ENCODE measurements around the gene DNAH11. TPM values are rescaled to one million over a fixed set of nuclear protein-coding genes. Genes with fewer than 3 reads are reported as not detected.

The DNAH11 gene
- polyA plus RNA-seq, 4 donors, result 1.9 to 5.2 (median 2.6) TPM

DNA sequence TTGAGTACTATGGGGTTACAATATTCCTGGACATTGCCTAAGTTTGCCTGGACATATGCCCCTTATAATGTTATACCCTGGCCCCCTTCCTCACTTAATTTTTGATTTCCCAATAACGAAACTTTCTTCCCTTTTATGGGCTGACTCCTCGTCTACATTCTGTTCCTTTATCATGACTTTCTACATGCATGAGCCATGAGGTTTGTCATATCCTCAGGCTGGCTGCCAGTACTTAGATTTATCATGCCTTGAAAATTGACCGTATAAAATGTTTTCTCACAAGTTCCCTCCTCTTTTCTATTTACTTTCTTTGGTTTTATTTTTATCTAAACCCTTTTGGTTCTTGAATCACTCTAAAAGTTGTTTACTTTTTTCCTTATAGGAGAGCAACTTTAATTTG lies 4.7 kb downstream of the DNAH11 start:
- no peak for DNase-seq (ENCODE audit: low read depth in 4 of 4, low spot score in 2 of 4)

DNA sequence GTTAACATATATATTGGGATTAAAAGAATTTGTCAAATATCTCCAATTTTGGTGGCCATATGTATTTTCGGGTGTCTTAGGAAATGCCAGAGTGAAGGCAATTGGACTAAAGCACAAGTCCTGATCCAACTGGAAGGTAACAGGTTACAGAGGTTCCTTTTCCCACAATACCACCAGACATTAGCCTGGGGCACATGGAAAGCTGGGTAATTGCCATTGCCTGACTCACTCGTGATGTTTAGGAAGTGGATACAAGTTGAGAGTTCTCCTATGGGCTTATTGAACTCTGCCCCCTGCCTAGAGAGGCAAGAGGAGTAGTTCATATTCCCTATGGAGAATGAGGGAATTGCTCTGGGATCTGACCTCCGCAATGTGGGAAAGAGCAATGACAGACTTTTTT lies 5.7 kb downstream of the DNAH11 start:
- no peak for DNase-seq (ENCODE audit: low read depth in 4 of 4, low spot score in 2 of 4)

DNA sequence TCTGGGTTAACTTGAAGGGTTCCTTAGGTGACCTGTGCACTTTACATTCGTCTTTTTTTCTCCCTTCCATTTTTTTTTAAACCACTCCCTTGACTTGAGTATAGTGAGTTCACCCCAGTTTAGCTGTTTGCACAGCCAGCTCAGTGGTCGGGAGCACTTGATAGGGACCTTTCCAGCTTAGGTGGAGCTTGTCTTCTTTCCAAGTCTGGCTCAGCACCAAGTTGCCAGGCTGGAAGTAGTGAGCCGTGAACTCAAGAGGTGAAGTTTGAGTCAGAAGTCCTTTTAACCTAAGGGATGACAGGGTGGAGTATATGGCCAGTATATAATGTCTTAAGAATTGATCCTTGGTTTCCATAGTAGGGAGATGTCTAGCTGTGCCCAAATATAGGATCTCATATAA lies 7.2 kb downstream of the DNAH11 start:
- DNase-seq (ENCODE audit: low read depth in 4 of 4, low spot score in 2 of 4), result no peak

DNA sequence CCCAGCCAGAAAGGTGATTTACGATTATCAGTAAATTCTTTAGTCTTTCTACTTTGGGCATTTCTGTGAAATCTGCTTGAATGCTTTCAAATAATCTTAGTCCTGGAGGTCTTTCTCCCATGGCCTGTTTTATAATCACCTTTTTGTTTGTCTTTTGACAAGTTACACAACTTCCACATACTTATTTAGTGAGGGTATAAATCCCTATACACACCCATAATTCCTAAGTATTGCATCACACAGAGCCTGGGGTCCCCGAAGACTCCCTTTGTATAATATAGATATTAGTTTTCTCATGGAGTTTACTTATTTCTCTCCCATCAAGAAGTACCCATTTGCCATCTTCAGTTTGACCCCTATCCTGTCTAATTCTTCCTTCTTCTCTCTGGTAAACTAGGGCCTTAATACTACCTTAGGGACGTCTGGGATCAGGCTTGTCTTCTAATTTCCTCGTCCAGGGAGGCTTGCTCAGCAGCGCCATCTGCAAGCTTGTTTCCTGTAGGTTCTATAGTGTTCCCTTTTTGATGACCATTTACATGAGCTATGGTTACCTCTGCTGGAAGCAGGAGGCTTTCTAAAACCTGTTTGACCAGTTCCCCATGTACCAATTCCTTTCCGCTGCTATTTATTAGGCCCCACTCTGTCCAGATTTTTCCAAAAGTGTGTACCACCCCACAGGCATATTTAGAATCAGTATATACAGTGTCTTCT lies 8.1 kb downstream of the DNAH11 start:
- DNase-seq (ENCODE audit: low read depth in 4 of 4, low spot score in 2 of 4), result no peak

DNA sequence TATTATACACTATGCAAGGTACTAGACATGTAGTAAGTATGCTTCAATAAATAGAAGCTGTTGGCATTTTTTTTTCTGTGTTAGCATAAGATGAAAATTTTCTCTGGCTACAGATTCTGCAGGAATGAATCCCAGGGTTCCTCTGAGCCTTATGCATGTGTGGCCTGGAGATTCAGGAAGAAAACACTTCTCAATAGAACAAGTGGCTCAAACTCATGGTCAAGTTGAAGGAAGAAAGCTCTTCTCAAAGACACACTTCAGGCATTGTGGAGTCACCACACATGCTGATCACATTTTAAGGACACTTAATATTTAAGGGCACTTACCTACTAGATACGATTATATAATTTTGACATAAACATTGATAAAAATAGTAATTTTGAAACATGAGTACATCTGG lies 19.5 kb downstream of the DNAH11 start:
- DNase-seq (ENCODE audit: low read depth in 4 of 4, low spot score in 2 of 4), result no peak

DNA sequence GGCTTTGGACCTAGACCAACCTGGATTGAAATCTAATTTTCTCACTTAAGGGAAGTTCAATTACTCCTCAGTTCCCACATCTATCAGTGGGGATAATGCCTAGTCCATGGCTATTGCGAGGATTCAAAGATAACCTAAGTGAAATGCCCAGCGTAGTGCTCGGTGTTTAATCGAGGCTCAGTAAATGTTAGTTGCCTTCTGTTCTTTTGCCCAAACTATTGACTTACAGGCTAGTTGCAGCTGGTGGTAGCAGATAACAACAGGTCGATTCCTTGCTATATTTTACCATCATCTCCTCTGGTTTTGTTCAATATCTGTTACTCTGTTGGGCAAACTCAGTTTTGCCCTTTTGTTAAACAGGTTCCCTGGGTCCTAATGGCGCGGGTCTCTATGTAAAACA lies 22.8 kb downstream of the DNAH11 start:
- DNase-seq (ENCODE audit: low read depth in 4 of 4, low spot score in 2 of 4), result no peak

DNA sequence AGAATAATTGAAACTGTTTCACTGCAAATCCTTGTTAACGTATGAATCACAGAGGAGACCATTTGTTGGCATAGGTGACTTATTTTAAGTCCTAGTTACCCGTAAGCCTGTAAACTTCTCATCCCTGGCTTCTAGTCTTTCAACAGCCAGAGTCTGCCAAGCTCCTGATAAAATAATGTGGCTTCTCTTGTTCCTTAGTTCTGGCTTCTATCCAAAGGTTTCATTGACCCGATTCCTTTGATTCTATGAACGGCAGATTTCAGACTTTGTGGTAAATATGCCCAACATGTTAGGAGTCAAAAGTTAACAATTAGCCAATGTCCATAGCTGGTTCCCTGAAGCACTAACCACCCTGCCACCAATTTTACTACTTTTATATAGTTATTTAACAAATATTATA lies 23.3 kb downstream of the DNAH11 start:
- DNase-seq (ENCODE audit: low read depth in 4 of 4, low spot score in 2 of 4), result no peak

DNA sequence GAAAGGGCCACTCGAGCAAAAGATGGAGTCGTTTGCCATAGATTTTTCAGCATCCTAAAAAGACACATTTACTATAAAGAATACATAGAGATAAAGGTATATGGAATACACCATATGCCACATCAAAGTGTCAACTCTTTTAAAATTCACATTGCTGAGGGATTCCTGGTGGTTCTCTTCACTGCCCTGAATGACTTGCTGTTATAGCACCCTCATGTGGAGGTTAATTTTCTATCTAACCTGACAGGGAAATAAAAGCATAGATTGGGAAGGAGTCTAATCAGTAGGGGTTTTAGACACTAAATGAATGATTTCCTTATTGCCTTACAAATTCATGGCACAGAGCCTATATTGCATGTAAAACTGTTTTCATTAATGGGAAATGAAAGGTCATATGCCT lies 25.9 kb downstream of the DNAH11 start:
- no peak for DNase-seq (ENCODE audit: low read depth in 4 of 4, low spot score in 2 of 4)

DNA sequence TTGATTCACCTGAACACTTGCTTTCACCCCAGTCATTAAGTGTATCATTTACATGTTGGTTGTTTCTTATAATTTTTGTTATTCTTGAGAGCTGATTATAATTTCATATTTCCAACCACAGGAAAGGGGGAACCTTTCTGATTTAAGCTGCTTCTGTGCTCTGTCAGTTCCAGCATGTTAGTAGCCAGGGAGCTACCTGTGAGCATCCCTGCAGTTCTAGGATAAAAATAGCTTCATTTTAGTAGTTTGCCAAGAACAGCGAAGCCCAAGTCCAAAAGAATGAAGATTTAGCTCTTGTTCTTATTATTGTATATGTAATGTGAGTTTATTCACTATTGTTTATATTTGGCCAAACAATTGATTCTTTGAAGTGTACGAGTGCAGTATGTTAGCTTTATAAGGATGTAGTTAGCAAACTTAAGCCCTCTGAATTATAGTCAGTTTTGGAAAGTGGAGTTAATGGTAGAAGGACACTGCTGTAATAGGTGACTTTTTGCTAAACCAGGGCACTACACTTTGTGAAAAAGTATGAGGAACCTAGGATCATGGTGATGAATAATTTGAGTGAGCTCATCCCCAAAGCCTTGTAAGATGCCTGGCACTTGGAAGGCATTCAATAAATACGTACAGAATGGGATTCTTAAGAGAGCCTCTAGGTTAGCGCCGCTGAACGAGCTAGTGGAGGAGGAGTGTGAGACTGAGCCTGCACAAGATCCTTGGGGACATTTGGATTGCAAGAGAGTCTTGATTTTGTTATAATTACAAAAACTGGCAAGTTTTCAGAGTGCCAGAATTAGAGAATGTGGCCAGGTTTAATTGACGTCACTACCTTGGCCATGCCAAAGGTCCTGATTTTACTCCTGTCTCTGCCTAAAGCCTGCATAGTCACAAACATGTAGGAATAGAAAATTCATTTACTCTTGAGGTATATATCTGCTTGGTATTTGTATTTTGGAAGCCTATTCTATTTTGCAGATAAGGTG lies 29.8 kb downstream of the DNAH11 start:
- no peak for DNase-seq (ENCODE audit: low read depth in 4 of 4, low spot score in 2 of 4)

DNA sequence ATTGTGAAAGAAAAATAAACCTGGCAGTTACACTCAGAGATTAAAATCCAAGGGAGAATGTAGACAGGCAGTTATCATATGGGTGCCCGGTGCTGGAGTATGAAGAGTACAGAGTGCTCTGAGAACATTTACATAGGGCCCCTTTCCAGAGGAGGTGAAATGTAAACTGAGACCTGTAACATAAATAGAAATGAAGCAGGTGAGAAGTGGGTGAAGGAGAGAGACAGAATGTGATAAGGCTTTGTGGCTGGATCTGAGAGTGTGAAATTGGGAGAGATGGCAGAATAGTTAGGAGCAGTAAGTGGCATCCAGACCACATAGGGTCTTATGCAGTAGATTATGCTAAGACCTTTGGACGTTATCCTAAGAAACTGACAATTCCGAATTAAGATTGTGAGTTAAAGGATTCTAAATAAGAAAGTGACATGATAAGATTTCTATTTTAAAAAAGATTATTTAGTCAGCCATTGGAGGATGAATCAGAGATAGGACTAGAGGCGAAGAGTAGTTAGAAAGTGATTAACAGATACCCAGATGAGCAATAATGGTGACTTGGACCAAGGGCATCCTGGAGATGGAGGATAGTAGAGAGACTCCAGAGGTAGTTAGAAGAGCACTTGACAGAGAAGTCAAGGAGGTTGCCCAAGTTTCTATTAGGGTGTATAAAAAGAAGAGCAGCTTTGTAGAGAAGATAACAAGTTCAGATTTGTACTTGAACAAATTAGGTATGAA lies 36.7 kb downstream of the DNAH11 start:
- DNase-seq (ENCODE audit: low read depth in 4 of 4, low spot score in 2 of 4), result no peak

DNA sequence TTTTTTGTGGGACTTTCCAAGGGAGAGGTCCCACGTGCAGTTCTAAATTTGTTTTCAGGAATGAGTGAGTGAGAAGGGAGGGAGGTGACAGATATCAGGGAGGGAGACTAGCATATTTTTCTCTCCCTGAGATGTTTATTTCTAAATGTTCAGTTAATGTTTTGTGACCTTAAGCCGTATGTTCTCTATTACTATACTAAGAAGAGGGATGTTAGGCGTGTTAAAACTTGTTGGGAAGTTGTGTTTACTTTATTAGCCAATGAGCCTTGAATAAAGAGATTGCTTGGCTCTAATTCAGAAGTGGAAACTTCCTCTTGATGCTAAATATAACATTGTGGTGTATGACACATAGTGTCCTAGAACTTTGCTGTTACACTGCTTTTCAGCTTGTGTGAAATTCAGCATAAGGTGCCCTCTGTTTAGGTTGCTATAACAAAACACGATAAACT lies 37.3 kb downstream of the DNAH11 start:
- DNase-seq (ENCODE audit: low read depth in 4 of 4, low spot score in 2 of 4), result no peak

DNA sequence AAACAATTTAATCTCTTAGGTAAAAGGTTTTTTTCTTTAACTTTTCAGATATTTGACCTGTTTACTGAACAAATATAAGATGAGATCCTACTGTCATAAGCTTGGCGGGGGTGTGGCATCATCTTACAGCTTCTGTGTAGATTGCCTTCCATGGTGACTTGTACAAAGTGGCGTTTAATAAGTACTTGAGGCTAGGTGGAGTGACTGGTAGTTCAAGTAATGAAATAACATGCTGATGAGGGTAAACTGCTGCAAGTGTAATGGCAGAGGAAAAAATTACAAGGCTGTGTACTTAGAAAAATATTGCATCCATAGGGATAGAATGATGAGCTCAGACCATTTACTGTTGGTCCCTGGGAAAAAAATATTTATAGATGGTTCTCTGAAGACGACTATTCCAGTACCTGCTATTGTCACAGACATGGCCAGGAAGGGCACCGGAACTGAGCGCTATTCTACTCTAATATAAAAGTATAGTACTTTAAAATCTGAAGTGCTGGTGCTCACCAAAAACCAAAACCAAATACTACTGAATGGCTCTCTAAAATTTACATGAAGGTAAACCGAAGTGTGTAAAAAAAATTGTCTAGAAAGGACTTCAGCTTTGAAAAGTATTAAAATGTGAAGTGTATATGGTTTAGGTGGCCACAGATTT lies 42.4 kb downstream of the DNAH11 start:
- DNase-seq (ENCODE audit: low read depth in 4 of 4, low spot score in 2 of 4), result no peak

DNA sequence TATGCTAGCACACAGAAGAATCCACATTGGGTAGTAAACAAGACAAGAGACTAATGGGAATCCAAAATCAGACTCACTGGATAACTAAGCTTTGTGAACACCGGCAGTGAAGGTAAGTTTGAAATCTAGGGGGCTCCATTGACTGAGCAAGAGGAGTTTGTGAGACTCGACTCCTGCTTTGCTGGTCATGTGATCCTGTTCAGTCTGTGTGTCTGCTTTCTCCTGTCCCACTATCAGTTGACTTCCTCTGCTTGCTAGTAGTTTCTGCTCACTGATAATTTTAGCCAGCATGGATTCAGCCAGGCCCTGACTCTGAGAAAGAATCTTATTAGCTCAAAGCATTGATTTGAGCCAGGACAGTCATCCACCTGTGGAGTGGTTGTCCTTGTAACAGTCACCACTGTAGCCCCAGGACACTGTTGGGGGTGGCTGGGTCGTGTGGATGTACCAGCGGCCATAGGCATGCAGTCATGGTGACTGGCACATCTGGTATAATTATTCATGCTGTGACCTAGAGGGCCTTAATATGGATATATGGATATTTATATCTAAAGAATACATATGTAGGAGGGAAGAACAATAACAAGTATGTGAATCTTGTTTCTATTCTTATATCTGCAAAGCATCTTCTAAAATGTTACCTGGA lies 44.4 kb downstream of the DNAH11 start:
- no peak for DNase-seq (ENCODE audit: low read depth in 4 of 4, low spot score in 2 of 4)

DNA sequence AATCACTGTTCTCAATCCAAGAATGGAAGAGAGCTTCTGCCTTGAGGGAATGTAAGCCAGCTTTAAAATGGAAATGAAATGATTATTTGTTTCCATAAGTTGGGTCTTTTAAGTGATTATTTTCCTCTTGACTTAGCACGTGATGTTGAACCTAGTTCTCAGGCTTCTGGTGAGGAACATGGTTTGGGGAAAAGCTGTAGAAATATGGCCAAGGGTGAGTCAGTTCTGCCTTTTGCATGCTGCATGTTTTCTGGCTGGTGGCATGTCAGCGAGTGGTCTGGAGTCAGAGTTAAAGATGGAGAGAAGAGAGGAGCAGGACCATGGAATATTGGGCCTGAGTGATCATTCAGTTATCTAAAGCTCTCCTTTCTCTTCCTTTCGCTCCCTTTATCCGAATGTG lies 54.0 kb downstream of the DNAH11 start:
- DNase-seq (ENCODE audit: low read depth in 4 of 4, low spot score in 2 of 4), result no peak

DNA sequence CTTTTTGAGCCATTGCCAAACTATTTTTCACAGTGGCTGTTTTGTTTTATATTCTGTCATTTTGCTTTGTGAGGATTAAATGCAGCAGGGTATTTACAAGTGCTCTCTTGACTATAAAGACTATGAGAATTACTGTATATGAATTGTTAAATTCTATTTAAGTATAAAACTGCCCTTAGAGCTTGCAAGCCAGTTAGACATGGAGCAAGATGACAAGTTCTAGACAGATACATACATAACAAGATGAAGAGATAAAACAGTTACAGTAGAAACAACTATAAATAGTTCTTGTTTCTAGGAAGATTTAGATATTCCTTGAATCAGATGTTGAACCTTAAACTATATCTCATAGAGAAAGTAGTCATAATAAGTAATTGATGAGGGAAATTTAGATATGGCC lies 60.6 kb downstream of the DNAH11 start:
- no peak for DNase-seq (ENCODE audit: low read depth in 4 of 4, low spot score in 2 of 4)

DNA sequence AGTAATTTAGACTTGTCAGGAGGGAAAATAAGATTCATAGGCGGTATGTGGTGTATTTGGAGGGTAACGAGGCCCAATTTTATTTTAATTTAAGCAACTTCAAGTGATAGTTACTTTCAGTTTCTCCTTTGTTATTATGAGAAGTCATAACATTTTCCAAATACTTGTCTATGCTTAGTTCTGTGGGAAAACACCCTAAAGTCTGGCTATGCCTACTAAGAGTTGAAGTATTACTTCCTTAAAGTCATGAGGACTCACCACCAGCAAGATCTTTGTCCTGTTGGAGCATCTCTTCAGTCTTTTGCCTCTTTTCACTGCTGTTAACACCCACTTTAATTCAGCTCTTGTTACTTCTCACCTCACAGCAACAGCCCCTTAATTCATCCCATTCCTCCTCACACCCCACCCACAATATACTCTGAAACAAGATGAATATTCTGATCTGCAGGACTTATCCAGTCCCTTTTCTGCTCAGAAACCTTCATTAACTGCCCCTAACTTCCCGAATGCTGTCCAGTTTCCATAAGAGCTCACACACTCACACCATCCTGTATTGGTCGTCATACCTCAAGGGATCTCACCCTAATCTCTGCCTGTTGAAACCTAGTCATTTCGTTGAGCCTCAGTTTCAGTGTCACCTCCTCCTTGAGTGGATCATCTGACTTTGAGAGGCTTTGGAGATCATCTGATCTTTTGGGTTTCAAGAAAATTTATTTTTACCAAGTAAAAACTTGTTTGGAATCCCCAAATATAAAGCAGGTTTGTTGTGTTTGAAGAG lies 61.3 kb downstream of the DNAH11 start:
- no peak for DNase-seq (ENCODE audit: low read depth in 4 of 4, low spot score in 2 of 4)

DNA sequence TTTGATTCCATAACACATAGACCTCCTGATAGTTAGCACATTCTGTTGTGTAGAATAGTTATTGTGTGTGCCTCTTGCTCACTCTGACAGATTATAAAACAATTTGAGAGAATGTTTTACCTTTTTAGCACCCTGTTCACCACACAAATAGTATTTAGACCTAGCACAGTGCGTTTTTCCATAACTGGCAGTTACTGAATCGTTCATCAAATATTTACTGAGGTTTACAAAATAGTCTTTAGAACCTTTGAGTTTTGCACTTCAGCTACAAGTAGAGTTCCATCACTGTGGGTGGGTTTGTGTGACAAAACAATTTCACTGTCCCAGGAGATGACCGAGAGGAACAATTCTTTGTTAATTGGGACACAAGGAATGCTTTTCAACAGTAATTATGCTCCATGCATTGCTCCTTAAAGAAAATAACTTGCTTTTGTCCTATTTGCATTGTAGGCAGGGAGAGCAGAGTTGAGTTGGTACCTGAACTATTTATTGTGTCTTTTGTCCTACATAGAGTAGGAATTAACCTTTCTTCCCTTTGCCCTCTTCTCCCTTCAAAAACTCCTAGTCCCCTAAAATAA lies 62.3 kb downstream of the DNAH11 start:
- no peak for DNase-seq (ENCODE audit: low read depth in 4 of 4, low spot score in 2 of 4)

DNA sequence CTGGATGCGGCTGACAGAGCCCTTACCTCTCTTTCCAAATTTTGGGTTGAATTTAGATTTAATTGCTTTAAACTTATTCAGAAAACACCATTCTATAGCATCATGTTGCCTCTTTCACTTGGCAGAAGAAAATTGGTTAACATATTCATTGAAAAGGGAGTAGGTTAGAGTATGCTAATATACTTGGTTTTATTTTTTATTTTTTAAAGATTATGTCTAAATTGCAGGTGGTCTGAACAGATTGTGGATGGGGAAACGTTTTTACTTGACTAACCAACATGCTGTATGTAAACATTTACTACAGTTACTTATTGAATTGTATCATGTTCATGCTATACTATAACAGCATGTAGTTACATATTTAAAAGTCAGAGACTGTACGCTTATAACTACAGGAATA lies 65.6 kb downstream of the DNAH11 start:
- DNase-seq (ENCODE audit: low read depth in 4 of 4, low spot score in 2 of 4), result no peak

DNA sequence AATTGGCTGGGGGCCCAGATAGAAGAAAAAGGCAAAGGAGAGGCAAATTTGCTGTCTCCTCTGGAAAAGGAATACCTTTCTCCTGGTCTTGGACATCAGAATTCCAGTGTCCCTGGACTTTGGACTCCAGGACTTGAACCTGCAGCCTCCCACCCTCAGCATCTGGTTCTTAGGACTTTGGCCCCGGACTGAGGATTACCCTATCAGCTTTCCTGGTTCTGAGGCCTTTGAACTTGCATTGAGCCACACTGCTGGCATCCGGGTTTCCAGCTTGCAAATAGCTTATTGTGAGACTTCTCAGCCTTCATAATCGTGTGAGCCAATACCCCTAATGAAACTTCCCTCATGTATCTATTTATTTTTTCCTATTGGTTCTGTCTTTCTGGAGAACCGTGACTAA lies 68.3 kb downstream of the DNAH11 start:
- no peak for DNase-seq (ENCODE audit: low read depth in 4 of 4, low spot score in 2 of 4)
